Measurements from ENCODE around the gene RNF207.
"Not testable (repeated sequence)": the region's sequence is repeated elsewhere in the genome, so short reads cannot be mapped to it uniquely, and the experiment has no call there.

The RNF207 gene

DNA sequence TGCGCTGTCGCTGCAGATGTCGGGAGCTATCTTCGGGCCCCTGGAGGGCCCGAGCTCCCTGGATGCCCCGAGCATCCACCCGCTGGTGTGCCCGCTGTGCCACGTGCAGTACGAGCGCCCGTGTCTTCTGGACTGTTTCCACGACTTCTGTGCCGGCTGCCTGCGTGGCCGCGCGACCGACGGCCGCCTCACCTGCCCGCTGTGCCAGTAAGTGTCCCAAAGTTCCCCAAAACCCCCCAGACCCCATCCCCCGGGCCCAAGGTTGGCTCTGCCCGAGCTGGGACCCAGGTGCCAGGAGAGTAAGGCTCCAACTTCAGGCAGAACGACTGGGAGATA lies 569 bp downstream of the RNF207 start:
- DNase-seq = no peak

DNA sequence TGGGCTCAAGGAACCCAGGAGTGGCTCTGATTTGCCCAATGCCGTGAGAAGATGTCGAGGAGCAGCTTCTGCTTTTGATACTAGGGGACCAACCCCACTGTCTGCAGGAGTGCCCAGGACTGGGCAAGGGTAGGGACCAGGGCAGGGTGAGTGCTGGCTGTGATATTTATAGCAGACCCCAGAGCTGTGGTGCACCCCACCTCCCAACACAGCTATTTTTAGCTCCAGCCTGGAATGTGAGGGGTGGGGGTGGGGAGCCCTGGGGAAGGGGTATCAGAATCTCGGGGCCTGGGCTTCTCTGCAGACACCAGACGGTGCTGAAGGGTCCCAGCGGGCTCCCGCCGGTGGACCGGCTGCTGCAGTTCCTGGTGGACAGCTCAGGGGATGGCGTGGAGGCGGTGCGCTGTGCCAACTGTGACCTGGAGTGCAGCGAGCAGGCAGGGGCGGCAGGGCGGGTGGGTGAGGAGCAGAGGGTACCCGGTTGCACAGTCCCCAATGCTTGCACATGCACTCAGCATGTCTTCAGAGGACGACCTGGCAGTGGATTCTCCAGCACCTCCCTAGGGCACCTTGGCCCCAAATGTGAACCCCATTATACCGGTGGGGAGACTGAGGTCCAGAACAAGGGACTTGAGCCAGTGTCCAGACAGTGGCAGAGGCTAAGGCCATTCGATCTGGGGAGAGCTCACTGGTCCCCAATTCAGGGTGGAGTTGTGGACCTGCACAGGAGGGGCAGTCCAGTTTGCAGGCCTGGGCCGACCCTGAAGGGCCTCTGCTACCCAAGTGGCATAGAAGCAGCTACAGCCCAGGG lies 1.4 kb downstream of the RNF207 start:
- DNase-seq = no peak

DNA sequence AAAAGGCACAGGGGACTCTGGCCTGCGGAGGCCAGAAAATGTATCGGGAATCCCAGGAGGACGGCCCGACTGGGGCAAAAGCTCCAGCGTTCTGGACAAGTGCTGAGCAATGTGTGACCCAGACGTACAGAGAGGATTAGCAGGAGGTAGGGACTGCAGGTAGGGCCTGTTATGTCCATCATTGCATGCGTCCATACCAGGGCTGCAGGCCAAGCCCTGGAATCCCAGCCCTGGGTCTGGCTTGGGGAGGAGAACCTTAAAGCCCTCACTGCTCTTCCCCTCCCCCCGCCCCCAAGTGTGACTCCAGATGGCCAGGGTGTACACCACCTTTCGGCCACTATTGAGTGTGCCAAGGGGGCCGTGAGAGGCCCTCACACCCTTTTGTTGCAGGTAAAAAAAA lies 2.0 kb downstream of the RNF207 start:
- no peak for DNase-seq

GRCh38 chr1:6208723-6209660 lies 3.1 kb downstream of the RNF207 start:
- DNase-seq = no peak

DNA sequence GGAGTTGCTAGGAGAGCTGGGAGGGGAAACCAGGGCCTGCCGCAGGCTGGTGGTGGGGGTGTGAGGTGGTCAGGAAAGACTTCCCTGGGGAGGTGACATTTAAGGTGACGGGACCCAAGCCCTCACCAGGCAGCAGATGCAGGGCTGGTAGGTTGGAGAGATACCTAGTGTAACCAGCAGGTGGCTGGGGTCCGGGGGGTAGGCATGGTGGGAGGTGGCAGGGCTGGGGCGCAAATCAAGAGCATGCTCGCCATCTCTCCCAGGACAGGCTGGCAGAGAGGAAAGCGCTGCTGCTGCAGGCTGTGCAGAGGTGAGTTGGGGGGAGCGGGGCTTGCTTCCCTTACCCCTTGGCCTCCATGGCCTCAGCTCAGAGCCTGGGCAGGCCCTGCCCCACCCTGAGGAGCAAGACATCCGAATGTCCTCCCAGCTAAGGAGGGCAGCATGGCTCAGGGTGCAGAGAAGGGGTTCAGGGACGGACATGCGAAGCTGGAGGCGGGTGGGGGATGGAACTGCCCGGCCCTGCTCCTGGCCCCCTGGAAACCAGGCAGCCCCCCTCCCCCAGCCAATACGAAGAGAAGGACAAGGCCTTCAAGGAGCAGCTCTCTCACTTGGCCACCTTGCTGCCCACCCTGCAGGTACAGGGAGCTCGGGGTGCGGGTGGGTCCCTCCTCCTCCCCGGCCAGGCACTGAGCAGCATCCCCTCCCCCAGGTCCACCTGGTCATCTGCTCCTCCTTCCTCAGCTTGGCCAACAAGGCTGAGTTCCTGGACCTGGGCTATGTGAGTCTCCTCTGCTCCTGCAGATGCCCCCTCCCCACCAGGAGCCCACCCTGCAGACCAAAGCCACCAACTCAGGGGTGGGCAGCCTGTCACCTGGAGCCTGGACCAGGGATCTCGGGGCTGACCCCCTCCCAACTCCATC lies 4.0 kb downstream of the RNF207 start:
- DNase-seq = no peak

- no peak for DNase-seq
These were observed 4.9 kb downstream of the RNF207 start for GRCh38 chr1:6210591-6211355.

DNA sequence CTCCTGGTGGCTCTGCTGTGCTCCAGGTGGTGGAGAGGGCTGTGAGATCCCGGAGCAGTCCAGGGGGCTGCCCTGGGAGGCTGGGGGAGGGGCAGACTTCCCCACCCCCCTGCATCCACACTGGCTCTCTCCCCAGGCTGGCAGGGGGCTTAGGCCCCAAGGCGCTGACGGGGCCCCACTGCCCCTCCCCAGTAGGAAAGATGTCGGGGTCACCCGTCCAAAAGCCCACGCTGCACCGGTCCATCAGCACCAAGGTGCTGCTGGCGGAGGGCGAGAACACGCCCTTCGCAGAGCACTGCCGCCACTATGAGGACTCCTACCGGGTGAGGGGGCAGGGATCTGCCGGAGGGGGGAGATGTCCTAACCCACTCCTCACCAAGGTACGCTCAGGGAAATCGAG lies 5.8 kb downstream of the RNF207 start:
- no peak for DNase-seq

DNA sequence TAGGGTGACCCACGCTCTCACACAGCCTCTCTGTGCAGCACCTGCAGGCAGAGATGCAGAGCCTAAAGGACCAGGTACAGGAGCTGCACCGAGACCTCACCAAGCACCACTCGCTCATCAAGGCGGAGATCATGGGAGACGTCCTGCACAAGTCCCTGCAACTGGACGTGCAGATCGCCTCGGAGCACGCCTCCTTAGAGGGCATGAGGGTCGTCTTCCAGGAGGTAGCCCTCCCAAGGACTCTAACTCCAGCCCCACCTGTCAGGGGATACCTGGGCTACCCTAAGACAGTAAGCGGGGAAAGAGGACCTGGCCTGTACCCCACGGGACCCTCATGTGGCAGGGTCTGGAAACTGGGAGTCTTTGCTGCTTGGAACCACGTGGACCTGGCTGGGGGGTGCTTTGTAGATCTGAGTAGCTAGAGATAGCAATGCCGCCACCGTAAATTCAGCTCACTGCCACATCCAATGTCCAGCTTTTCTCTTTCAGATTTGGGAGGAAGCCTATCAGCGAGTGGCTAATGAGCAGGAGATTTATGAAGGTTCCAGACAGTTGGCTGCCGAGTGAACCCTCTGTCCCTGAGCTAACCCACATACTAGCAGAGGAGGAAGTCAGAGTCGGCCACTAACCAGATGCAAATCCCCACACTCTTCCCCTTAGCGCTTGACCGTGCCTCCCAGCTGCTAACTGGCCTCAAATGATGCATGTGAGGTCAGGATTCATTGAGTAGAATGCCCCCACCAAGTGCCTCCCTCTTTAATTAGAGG lies 6.5 kb downstream of the RNF207 start:
- no peak for DNase-seq

DNA sequence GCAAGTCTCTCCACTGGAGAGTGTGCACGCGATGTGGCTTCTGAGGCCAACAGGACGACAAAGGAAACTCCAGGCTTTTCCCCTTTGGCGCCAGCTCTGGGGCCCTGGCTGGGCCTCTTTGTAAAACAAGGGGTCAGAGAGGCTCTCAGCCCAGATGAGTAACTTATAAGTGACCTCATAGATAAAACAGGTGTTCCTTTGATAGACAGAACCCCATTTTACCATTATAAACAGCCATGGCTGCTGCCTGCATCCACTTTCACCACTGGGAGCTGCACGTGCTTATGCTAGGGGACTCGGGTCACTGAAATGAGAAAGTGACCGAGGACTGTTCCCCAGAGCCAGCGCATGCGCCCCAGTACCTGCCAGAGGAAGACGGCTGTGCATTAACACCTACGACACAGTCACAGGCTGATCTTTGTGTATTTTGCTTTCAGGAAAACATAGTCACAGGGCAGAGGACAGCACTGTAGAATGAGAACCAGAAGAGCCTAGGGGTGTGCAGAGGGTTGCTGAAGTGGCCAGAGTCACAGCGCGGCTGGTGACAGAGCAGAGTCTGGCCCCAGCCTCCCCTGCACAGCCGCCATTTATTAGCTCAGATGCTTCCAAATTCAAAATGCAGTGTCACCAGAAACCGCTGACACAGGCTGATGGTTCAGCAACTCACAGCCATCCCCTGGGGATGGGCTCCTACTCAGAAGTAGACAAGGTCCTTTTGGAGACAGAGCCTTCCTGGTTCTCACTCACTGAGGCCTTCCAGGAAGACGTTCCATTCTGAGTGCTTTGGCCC lies 12.7 kb downstream of the RNF207 start:
- no peak for DNase-seq

DNA sequence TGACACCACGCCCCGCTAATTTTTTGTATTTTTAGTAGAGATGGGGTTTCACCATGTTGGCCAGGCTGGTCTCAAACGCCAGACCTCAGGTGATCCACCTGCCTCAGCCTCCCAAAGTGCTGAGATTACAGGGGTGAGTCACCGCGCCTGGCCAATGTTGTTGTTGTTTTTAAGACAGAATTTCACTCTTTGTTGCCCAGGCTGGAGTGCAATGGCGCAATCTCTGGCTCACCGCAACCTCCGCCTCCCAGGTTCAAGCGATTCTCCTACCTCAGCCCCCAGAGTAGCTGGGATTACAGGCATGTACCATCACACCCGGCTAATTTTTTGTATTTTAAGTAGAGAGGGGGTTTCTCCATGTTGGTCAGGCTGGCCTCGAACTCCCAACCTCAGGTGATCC lies 13.7 kb downstream of the RNF207 start:
- DNase-seq = not testable (repeated sequence)

DNA sequence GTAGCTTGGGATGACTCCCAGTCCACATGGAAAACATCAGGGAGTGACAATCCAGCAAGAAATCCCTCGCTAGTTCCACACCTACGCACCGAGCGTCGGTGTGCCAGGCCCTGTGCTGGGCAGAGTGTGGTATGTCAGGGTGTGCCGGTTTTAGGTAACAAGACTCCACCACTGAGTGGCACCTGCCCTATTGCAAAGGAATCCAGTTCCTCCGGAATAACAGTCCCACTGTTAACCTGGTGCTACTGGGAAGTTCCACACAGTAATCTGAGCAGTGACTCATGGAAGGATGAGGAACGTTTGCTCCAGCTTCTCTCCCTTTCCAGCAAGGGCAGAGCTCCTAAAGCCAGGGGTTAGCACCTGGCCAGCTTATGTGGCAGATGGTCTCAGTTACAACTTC lies 14.3 kb downstream of the RNF207 start:
- DNase-seq = no peak

DNA sequence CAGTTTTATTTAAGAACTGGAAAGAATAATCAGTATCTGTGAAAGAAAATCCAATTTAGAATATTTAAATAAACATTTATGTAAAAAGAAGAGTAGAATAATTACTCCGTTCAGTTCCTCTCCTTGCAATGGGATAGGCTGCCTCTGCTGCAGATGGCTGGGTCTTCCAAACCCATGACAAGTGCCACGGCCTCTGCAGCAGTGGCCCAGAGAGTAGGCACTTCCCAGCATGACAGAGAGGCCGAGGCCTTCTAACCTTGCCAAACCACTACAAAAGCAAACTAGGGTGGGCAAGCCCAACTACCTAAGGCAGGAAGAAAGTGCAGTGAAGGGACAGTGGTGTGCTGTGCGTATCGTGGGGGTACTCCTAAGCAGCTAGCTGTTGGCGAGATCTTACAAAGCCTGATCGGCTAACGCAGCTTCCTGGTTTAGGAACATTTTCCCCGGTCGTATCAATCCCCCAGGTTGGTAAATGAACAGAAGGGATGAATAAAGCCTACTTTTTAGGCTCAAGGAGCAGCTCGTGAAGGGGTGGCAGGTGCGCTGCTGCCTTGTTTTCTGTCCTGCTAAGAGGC lies 15.4 kb downstream of the RNF207 start:
- no peak for DNase-seq

DNA sequence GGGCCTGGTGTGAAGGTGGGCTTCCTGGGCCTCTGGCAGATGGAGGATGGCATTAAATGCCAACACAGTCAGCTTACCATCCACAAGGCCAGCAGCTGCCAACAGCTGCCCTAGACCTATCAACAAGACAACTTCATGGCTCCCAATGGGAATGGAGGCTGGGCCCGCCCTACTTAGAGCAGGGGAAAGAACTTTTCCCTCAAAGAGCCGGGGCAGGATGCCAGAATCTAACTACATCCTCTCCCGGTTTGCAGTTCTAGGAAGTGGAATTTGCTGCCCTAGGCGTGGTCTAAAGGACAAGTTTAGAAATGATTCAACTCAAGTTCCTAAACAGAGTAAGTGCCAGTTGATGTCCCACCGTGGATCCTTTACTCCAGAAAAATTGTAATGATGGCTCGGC lies 16.7 kb downstream of the RNF207 start:
- DNase-seq = no peak

- DNase-seq = no peak
These were observed 17.7 kb downstream of the RNF207 start for GRCh38 chr1:6223617-6224016.

GRCh38 chr1:6224718-6225117 lies 18.8 kb downstream of the RNF207 start:
- no peak for DNase-seq

- DNase-seq = no peak
These were observed 19.7 kb downstream of the RNF207 start for GRCh38 chr1:6225651-6226050.

GRCh38 chr1:6233376-6233775 lies 27.5 kb downstream of the RNF207 start:
- no peak for DNase-seq

DNA sequence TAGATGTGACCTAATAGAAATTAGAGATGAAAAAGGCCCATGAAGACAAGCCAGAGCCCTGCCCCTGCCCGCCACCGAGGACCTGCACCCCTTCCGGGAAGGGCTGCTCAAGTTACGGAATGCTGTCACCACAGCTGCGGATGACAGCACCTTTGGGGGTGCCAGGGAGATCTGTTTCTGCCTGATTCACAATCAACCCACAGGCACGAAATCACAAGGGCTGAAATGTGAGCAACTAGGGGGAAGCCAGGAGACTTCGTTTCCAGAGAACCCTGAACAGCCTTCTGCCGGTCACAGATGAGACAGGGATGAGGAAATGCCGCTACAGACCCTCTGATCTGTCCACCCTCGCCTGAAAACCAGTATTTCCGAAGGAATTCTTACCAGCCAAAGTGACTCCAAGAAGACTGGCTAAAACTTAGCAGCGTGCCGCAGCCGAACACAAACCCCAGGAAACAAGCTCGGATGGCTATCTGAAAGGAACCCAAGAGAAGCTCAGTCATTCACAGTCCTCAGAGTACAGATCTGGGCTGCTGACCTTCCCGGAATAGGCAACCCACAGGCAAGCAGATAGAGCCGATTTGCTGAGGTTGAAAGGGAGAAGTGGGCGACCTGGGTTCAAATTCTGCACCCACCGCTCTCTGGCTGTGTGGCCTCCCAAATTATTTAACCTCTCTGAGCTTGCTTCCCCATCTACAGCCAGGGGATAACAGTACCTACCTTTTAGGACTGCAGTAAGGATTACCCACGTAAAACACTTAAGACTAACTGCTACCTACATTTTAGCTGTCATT lies 28.8 kb downstream of the RNF207 start:
- no peak for DNase-seq

- no peak for DNase-seq
These were observed 29.4 kb downstream of the RNF207 start for GRCh38 chr1:6235296-6235677.
